ENCODE data around the gene PURB. TPM values are rescaled to one million over a fixed set of nuclear protein-coding genes. Genes with fewer than 3 reads are reported as not detected.
"Not testable (repeated sequence)": the region's sequence is repeated elsewhere in the genome, so short reads cannot be mapped to it uniquely, and the experiment has no call there.

PURB gene
- total RNA-seq, 2 experiments from 2014 or later, result 33.4 to 35.4 TPM

GRCh38 chr7:44884621-44885393 is 523 bp downstream of the PURB start:
- Mint-ChIP-seq H3K4me3 (peak overlapping the region; percentile 93), H3K27me3 (no peaks in the 10 kb centered on the region), H3K27ac (peak overlapping the region; percentile 100), H3K9me3 (ENCODE audit: low read depth) (no peaks in the 10 kb centered on the region), H3K36me3 (peaks cover 39% of the 10 kb centered on the region), H3K4me1 (peaks cover 63% of the 10 kb centered on the region)
- DNase-seq (peak; percentile 72), ATAC-seq (peak; percentile 25)
- CTCF ChIA-PET, result interaction anchor here (0.8 to 10.6 kb wide), 13 partner anchors 11 to 320 kb away, joined by 3 to 134 read pairs (median 3); partner anchors contain the start of genes DDX56, H2AZ2 and TMED4

GRCh38 chr7:44883961-44884620 is 1.2 kb downstream of the PURB start:
- peaks cover 68% of the 10 kb centered on the region for H3K4me1 Mint-ChIP-seq
- DNase-seq, result no peak
- H3K9me3 Mint-ChIP-seq (ENCODE audit: low read depth), result no peaks in the 10 kb centered on the region
- CTCF ChIA-PET, result interaction anchor here (0.8 to 10.6 kb wide), 11 partner anchors 10 to 310 kb away, joined by 3 to 134 read pairs (median 3); partner anchors contain the start of genes DDX56, H2AZ2 and TMED4
- H3K4me3 Mint-ChIP-seq, result peak overlapping the region; percentile 93
- H3K27ac Mint-ChIP-seq, result peak overlapping the region; percentile 97
- H3K27me3 Mint-ChIP-seq, result no peaks in the 10 kb centered on the region
- no peak for ATAC-seq
- H3K36me3 Mint-ChIP-seq, result peaks cover 43% of the 10 kb centered on the region

GRCh38 chr7:44882899-44883298 is 2.4 kb downstream of the PURB start:
- H3K9me3 Mint-ChIP-seq (ENCODE audit: low read depth), result no peaks in the 10 kb centered on the region
- no peaks in the 10 kb centered on the region for H3K27me3 Mint-ChIP-seq
- CTCF ChIA-PET, result interaction anchor here (1.2 to 10.6 kb wide), 5 partner anchors 8 to 43 kb away, joined by 3 to 134 read pairs (median 19); partner anchors contain the start of gene H2AZ2
- peak overlapping the region; percentile 93 for H3K4me3 Mint-ChIP-seq
- DNase-seq (no peak), ATAC-seq (no peak)
- H3K27ac Mint-ChIP-seq, result peak overlapping the region; percentile 97
- H3K36me3 Mint-ChIP-seq, result peaks cover 50% of the 10 kb centered on the region
- peaks cover 66% of the 10 kb centered on the region for H3K4me1 Mint-ChIP-seq

GRCh38 chr7:44881610-44882009 is 3.7 kb downstream of the PURB start:
- peak overlapping the region; percentile 93 for H3K4me3 Mint-ChIP-seq
- DNase-seq (no peak), ATAC-seq (peak; percentile 7)
- H3K4me1 Mint-ChIP-seq, result peaks cover 60% of the 10 kb centered on the region
- H3K27me3 Mint-ChIP-seq, result no peaks in the 10 kb centered on the region
- CTCF ChIA-PET, result interaction anchor here (0.9 to 10.6 kb wide), 15 partner anchors 8 to 293 kb away, joined by 3 to 134 read pairs (median 5); partner anchors contain the start of genes H2AZ2 and OGDH
- no peaks in the 10 kb centered on the region for H3K9me3 Mint-ChIP-seq (ENCODE audit: low read depth)
- H3K36me3 Mint-ChIP-seq, result peaks cover 61% of the 10 kb centered on the region
- peak overlapping the region; percentile 83 for H3K27ac Mint-ChIP-seq

GRCh38 chr7:44881066-44881600 is 4.2 kb downstream of the PURB start:
- H3K27me3 Mint-ChIP-seq, result no peaks in the 10 kb centered on the region
- CTCF ChIA-PET, result interaction anchor here (1.2 to 10.6 kb wide), 13 partner anchors 8 to 293 kb away, joined by 3 to 134 read pairs (median 5); partner anchors contain the start of genes H2AZ2 and OGDH
- H3K9me3 Mint-ChIP-seq (ENCODE audit: low read depth), result no peaks in the 10 kb centered on the region
- peak overlapping the region; percentile 78 for H3K27ac Mint-ChIP-seq
- ATAC-seq (no peak), DNase-seq (no peak)
- peaks cover 60% of the 10 kb centered on the region for H3K4me1 Mint-ChIP-seq
- H3K4me3 Mint-ChIP-seq, result peak overlapping the region; percentile 93
- H3K36me3 Mint-ChIP-seq, result peaks cover 61% of the 10 kb centered on the region

GRCh38 chr7:44880317-44881018 is 4.9 kb downstream of the PURB start:
- CTCF ChIA-PET, result interaction anchor here (1.4 to 10.6 kb wide), 8 partner anchors 23 to 292 kb away, joined by 3 to 134 read pairs (median 8); partner anchors contain the start of genes H2AZ2 and OGDH
- peak overlapping the region; percentile 93 for H3K4me3 Mint-ChIP-seq
- no peaks in the 10 kb centered on the region for H3K9me3 Mint-ChIP-seq (ENCODE audit: low read depth)
- H3K27ac Mint-ChIP-seq, result peak overlapping the region; percentile 78
- DNase-seq (no peak), ATAC-seq (no peak)
- H3K27me3 Mint-ChIP-seq, result no peaks in the 10 kb centered on the region
- H3K4me1 Mint-ChIP-seq, result peaks cover 57% of the 10 kb centered on the region
- H3K36me3 Mint-ChIP-seq, result peaks cover 61% of the 10 kb centered on the region

GRCh38 chr7:44876393-44876792 is 8.9 kb downstream of the PURB start:
- CTCF ChIA-PET, result interaction anchor here (10.6 kb wide), 1 partner anchor 19 kb away, joined by 134 read pairs; no protein-coding TSS in a partner anchor
- H3K36me3 Mint-ChIP-seq, result peaks cover 34% of the 10 kb centered on the region
- DNase-seq (no peak), ATAC-seq (no peak)
- no peaks in the 10 kb centered on the region for H3K9me3 Mint-ChIP-seq (ENCODE audit: low read depth)
- H3K27ac Mint-ChIP-seq, result no peak overlapping the region
- H3K4me1 Mint-ChIP-seq, result peaks cover 28% of the 10 kb centered on the region
- H3K27me3 Mint-ChIP-seq, result no peaks in the 10 kb centered on the region
- no peak overlapping the region for H3K4me3 Mint-ChIP-seq

GRCh38 chr7:44875241-44875640 is 10.1 kb downstream of the PURB start:
- Mint-ChIP-seq H3K9me3 (ENCODE audit: low read depth) (no peaks in the 10 kb centered on the region), H3K4me3 (no peak overlapping the region), H3K27me3 (no peaks in the 10 kb centered on the region), H3K36me3 (peaks cover 26% of the 10 kb centered on the region), H3K27ac (no peak overlapping the region), H3K4me1 (peaks cover 19% of the 10 kb centered on the region)
- DNase-seq (no peak), ATAC-seq (no peak)
- CTCF ChIA-PET, result no interaction called here

GRCh38 chr7:44872787-44873186 is 12.5 kb downstream of the PURB start:
- no peaks in the 10 kb centered on the region for H3K9me3 Mint-ChIP-seq (ENCODE audit: low read depth)
- DNase-seq, result no peak
- ATAC-seq, result no peak
- CTCF ChIA-PET, result interaction anchor here (1.0 to 1.4 kb wide), 3 partner anchors 9 to 17 kb away, joined by 3 to 6 read pairs (median 5); no protein-coding TSS in a partner anchor
- H3K27me3 Mint-ChIP-seq, result no peaks in the 10 kb centered on the region
- H3K27ac Mint-ChIP-seq, result no peak overlapping the region
- H3K4me3 Mint-ChIP-seq, result no peak overlapping the region
- peaks cover 9% of the 10 kb centered on the region for H3K4me1 Mint-ChIP-seq
- H3K36me3 Mint-ChIP-seq, result peaks cover 10% of the 10 kb centered on the region

- H3K4me1 Mint-ChIP-seq, result peaks cover 11% of the 10 kb centered on the region
- H3K27ac Mint-ChIP-seq; DNase-seq; H3K36me3 Mint-ChIP-seq; H3K9me3 Mint-ChIP-seq (ENCODE audit: low read depth); CTCF ChIA-PET; H3K27me3 Mint-ChIP-seq; H3K4me3 Mint-ChIP-seq; ATAC-seq: not testable (repeated sequence)
Observed at GRCh38 chr7:44871918-44872317, 13.4 kb downstream of the PURB start.

GRCh38 chr7:44870780-44871179 is 14.6 kb downstream of the PURB start:
- H3K9me3 Mint-ChIP-seq (ENCODE audit: low read depth); CTCF ChIA-PET; H3K4me1 Mint-ChIP-seq; H3K36me3 Mint-ChIP-seq; DNase-seq; H3K27me3 Mint-ChIP-seq; H3K27ac Mint-ChIP-seq; ATAC-seq; H3K4me3 Mint-ChIP-seq: not testable (repeated sequence)

GRCh38 chr7:44870336-44870735 is 15.0 kb downstream of the PURB start:
- H3K4me3 Mint-ChIP-seq; H3K9me3 Mint-ChIP-seq (ENCODE audit: low read depth); DNase-seq; ATAC-seq; H3K36me3 Mint-ChIP-seq; CTCF ChIA-PET; H3K27me3 Mint-ChIP-seq; H3K27ac Mint-ChIP-seq; H3K4me1 Mint-ChIP-seq: not testable (repeated sequence)
